GM15510 (cell line): ENCODE results near the gene NBAS.

ENCODE experiments used
- POLR2A ChIP-seq: IDR thresholded peaks from 3 replicates; pipeline ENCODE4 v1.6.1; 2011; ENCODE audit warnings: borderline replicate concordance; ENCODE audit not compliant: insufficient read length; ENCODE audit errors: extremely low read depth

The NBAS gene

GRCh38 chr2:15492773-15493325, 68.3 kb downstream of the NBAS start:
- no peak for TF ChIP-seq POLR2A

DNA sequence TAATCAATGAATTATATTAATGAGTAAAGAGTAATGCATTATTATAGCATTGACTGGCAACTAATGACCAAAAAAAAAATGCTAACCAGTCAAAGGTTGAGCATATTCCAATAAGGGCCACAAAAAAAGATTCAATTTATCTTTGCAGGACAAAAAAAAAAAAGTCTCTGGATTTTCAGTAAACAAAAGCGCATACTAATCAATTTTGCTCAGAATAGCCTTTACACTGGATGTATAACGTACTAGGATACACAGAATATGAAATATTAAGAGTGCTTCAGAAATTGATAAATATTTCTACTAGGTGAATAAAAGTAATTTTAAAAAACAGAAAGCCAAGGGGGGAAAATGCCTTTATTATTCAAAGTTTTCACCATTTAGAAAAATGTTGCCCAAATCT, 74.4 kb downstream of the NBAS start:
- no peak for TF ChIP-seq POLR2A

- no peak for TF ChIP-seq POLR2A
Observed at GRCh38 chr2:15485949-15486348, 75.2 kb downstream of the NBAS start.

DNA sequence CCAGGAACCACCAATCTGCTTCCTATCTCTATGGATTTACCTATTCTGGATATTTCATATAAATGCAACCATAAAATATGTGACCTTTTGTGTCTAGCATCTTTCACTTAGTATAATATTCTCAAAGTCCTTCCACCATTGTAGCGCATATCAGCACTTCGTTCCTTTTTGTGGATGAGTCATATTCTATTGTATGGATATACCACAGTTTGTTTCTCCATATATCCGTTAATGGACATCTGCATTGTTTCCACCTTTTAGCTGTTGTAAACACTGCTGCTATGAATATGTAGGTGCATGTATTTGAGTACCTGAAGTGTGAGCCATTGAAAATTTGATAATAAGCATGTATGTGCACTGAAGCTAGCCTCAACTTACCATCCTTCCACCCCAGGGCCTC, 80.1 kb downstream of the NBAS start:
- no peak for TF ChIP-seq POLR2A

DNA sequence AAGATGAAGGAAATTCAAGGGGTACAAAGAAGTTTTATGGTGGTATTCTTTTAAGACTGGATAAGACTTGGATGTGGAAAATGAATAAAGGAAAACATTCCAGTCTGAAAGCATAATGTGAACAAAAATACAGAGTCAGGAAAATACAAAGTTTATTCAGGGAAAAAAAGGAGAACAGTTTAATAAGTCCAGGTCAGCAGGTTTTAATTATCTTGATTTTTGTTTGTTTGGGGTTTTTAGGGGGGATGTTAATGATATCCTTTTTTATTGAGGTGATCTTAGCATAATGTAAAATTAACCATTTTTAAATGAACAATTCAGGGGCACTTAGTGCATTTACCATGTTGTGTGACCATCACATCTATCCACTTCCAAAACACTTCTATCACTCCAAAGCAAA, 80.6 kb downstream of the NBAS start:
- no peak for TF ChIP-seq POLR2A

DNA sequence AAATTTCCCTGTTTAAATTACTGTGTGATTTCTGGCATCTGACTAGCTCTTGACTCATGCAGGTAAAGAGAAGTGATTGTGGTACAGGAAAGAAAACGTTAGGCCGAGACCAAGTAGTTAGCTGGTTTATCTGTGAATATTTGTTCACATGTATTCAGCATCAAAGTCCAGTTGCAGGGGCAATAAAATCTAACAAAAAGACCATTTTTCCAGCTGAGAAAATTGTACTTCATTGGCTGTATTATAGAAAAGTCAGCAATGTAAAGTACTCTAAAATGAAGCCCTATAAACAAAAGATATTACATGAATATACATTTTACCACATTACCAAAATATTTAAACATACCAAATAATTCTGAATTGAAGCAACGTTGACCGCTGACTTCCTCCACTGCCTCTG, 88.3 kb downstream of the NBAS start:
- no peak for TF ChIP-seq POLR2A

- no peak for TF ChIP-seq POLR2A
Observed at GRCh38 chr2:15472133-15472532, 89.0 kb downstream of the NBAS start.

GRCh38 chr2:15471606-15472005, 89.5 kb downstream of the NBAS start:
- no peak for TF ChIP-seq POLR2A

DNA sequence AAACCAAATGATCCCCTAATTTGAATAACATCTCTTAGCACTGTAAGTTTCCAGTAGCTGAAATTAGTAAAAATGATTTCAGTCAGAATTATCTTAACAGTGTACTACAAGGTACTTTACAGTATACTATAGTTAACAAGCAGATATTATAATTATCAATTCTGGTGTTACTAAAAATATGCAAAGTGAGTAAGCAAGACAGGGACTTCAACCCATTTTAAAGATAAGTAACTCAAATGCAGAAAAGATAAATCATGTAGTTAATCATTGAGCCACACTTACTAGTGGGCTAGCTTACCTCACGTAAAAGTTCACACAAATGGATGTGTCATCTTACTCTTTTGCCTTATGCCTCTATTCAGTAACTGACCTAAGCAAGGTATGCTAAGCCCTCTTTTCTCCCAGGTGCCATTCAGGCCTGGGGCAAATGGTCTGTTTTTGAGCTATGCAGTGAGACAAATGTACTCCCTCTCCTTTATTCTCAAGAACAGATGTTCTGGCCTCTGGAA, 101.0 kb downstream of the NBAS start:
- no peak for TF ChIP-seq POLR2A

- no peak for TF ChIP-seq POLR2A
Observed at GRCh38 chr2:15458277-15458676, 102.9 kb downstream of the NBAS start.

DNA sequence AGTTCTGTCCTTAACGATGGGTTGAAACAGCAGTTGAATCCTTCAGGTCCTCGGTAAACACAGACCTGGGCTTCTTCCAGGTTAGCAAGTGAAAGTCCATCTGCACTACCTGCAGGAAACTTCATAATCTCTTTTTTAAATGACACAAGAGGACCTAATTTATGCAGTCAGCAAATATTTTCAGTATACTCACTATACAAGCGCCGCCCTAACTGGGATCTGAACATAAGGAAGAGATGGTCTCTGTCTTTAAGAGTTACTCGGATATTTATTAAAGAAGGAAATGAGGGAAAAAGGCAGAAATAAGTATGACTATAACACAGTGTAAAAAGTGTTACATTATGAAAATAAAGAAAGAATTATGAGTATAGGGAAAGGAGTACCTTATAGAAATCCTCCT, 103.3 kb downstream of the NBAS start:
- TF ChIP-seq POLR2A: no peak

DNA sequence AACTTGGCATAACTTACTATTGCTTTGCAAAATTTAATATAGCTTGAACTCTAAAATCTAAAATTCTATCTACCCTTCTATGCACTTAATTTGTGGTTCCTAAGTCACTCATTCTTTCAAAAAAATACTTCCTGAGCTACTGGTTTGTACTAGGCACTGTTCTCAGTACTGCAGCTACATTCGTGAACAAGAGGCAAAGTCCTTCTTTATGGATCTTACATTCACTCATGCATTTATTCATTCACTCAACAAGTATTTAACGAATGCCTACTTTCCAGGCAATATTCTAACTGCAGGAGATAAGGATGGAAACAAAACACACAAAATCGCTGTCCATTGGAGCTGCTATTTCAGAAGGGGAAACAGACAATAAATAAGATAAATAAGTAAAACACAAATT, 104.8 kb downstream of the NBAS start:
- TF ChIP-seq POLR2A: no peak

GRCh38 chr2:15450808-15451207, 110.3 kb downstream of the NBAS start:
- TF ChIP-seq POLR2A: no peak

DNA sequence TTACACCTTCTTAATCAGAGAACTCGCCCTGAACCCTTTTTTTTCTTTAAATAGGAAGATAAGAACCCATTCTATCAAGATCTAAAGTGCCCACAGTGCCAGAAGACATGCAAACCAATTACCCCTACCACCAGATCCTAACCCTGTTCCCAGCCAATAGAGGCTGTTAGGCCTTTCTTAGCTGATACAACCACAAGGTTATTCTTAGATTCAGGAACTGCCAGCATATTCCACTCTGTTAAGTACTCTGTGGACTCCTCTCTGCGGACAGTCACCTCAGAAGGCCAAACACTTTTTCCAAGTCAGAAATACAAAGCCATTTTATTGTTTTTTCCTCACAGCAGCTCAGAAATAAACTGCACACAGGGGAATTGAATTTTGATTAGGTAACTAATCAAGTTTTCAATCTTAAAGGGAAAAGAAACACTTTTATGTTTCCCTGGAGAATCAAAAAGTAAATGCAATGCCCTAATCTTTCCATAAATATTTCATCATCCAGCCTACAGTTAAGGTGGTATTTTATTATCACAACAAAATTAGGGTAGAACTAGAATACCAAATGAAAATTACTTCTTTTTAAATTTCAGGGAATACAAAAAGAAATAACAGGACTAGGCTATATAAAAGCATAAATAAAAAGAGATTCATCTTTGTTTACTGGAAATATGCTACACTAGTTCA, 111.4 kb downstream of the NBAS start:
- no peak for TF ChIP-seq POLR2A

DNA sequence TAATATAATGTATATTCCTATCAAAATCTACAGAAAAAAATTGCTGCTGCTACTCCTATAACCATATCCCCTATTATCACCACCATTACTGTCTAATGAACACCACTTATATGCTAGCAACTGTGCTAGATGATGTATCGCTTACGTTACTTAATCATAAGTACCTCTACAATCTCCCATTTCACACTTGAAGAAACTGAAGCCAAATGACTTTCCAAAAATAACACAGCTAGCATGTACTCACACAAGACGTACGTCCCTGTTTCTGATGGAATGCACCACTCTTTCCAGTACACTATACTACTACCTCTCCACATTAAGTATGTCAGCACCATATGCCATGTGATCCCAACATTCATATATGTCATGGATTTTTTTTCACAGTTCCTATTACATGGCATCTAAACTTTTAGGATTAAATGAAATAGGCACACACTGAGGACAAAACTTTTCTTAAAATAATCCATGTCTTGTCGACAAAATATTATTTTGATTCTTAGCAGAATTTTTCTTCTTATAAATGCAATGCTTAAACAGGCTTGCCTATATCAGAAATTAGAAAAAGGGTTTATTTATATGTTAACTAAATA, 112.8 kb downstream of the NBAS start:
- TF ChIP-seq POLR2A: no peak

DNA sequence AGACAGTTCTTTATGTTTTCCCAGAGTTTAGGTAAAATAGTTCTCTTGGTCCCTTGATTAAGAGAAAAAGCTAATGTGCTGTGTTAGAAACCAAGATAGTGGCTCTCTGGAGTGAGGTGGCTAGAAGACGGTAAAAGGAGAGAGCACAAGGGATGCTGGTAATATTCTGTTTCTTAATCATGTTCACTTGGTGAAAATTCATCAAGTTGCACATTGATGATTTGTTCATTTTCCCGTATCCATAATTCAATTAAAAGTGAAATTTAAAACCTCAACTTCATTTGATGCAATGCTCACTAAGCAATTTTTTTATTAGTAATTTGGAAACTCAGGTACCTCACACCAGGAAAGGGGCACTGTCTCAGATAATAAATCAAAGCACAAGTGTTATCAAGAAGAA, 113.8 kb downstream of the NBAS start:
- TF ChIP-seq POLR2A: no peak
